Prostate gland (tissue), 2 donors: ENCODE results near the gene PLEKHM2.

Experiments
- POLR2A ChIP-seq: fragments of 450-650 bp; IDR thresholded peaks from one replicate; pipeline ENCODE4 v1.6.1; 2016; ENCODE audit warnings: antibody characterized with exemption, mild to moderate bottlenecking
- POLR2AphosphoS5 ChIP-seq: sonication (generic); formaldehyde crosslinking; IDR thresholded peaks from one replicate; pipeline ENCODE4 v1.6.1; 2017; ENCODE audit warnings: antibody characterized with exemption
- TF ChIP-seq, protein P1 (sequence below), 4 experiments: fragments of 200-600 bp in 2 of 4; fragments of 450-650 bp in 2 of 4; sonication (generic) in 2 of 4; IDR thresholded peaks; 1 replicate in 3 of 4; 2 replicates in 1 of 4; pipeline ENCODE4 v1.5.1; 2016 to 2019; ENCODE audit warnings: antibody characterized with exemption in 4 of 4, mild to moderate bottlenecking in 2 of 4, moderate library complexity in 2 of 4

DNA sequence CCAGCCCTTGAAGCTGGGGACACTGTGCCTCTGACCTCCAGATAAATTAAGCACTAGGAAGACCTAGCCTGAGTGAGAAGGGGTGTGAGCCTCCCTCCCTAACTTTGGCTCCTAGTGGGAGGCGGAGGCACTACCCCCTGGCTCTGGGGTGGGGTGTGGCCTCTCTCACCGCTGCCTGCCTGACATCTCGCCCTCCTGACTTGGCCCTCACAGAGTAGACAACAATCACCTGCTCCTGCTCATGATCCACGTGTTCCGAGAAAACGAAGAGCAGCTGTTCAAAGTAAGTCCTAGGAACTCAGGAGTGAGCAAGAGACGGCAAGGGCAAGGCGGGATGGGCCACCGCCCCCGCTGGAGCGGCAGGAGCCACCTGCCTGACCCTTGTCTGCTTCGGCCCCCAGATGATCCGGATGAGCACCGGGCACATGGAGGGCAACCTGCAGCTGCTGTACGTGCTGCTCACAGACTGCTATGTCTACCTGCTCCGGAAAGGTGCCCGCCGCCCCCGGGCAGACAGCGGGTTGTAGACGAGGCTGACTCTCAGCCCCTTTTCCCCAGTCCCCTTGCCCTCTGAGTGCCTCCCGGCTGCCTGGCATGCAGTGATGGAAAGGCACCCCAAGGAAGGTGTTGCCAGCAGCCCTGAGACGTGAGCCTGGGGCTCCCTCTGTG lies 43.9 kb downstream of the PLEKHM2 start:
- TF ChIP-seq POLR2AphosphoS5 (no peak), POLR2A (no peak)
- TF ChIP-seq, protein P1, sequence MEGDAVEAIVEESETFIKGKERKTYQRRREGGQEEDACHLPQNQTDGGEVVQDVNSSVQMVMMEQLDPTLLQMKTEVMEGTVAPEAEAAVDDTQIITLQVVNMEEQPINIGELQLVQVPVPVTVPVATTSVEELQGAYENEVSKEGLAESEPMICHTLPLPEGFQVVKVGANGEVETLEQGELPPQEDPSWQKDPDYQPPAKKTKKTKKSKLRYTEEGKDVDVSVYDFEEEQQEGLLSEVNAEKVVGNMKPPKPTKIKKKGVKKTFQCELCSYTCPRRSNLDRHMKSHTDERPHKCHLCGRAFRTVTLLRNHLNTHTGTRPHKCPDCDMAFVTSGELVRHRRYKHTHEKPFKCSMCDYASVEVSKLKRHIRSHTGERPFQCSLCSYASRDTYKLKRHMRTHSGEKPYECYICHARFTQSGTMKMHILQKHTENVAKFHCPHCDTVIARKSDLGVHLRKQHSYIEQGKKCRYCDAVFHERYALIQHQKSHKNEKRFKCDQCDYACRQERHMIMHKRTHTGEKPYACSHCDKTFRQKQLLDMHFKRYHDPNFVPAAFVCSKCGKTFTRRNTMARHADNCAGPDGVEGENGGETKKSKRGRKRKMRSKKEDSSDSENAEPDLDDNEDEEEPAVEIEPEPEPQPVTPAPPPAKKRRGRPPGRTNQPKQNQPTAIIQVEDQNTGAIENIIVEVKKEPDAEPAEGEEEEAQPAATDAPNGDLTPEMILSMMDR (IDR thresholded peaks at IDR 0.05): no peak
